ENCODE measurements around the gene HIPK2. TPM values are rescaled to one million over a fixed set of nuclear protein-coding genes. Genes with fewer than 3 reads are reported as not detected.

Gene HIPK2
- total RNA-seq, 1 donor from 2014 or later = 72.3 TPM

DNA sequence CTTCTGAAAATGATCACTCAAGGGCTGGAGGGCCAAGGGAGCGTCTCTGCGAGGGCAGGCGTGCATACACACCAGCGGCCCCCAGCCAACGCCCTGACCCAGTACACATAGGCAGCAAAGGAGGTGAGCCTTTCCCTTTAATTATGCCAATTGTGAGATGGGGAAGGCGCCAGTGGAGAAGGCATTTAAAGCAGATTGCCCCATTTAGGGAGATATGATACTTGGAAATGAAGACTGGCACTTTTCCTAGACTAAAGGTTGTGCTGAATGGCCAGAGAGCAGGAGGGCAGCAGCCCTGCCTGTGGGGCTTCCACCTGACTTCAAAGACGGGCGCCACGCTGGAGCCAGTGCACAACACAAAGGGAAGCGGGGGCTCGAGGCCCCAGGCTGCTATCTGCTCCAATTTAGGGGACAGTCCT is 24.1 kb downstream of the HIPK2 start:
- Mint-ChIP-seq H3K9me3 (ENCODE audit: low read depth) (no peaks in the 10 kb centered on the region), H3K4me3 (ENCODE audit: unreplicated experiment) (no peak overlapping the region), H3K27me3 (ENCODE audit: low read depth) (no peaks in the 10 kb centered on the region), H3K27ac (ENCODE audit: unreplicated experiment) (peak overlapping the region; percentile 59), H3K4me1 (ENCODE audit: low read depth) (peaks cover 80% of the 10 kb centered on the region), H3K36me3 (ENCODE audit: low read depth) (peaks cover 5% of the 10 kb centered on the region)
- no peak for DNase-seq (ENCODE audit: low spot score)
- TF ChIP-seq, protein P1, sequence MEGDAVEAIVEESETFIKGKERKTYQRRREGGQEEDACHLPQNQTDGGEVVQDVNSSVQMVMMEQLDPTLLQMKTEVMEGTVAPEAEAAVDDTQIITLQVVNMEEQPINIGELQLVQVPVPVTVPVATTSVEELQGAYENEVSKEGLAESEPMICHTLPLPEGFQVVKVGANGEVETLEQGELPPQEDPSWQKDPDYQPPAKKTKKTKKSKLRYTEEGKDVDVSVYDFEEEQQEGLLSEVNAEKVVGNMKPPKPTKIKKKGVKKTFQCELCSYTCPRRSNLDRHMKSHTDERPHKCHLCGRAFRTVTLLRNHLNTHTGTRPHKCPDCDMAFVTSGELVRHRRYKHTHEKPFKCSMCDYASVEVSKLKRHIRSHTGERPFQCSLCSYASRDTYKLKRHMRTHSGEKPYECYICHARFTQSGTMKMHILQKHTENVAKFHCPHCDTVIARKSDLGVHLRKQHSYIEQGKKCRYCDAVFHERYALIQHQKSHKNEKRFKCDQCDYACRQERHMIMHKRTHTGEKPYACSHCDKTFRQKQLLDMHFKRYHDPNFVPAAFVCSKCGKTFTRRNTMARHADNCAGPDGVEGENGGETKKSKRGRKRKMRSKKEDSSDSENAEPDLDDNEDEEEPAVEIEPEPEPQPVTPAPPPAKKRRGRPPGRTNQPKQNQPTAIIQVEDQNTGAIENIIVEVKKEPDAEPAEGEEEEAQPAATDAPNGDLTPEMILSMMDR (IDR thresholded peaks at IDR 0.05) = no peak

DNA sequence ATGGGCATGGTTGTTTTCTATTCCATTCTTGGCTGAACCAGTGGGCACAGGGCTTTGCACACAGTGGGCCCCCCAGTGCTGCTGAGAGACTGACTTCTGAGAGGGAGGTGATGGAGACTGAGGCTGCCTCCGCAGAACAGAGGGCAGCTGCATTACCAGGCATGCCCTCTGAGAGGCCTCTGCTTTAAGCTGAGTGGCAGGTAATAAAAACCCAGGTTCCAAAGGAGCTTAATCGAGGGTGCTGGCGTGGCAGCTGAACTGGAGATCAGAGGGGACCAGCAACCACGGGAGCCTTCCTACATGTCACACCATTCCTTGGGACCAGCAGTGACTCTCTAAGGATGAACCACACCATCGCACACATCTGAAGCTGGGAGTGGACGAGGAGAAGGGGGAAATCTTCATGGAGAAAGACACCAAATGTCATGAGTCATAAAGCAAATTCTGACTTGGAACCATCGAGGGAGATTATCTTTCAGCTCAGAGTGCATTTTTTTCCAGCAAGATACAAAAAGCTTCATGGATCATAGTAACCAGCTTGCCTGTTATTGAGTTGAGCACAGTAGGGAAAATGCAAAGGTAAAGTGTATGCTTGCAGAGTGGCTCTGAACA is 24.6 kb downstream of the HIPK2 start:
- Mint-ChIP-seq H3K27ac (ENCODE audit: unreplicated experiment) (peak overlapping the region; percentile 59), H3K4me3 (ENCODE audit: unreplicated experiment) (no peak overlapping the region), H3K36me3 (ENCODE audit: low read depth) (peaks cover 5% of the 10 kb centered on the region), H3K27me3 (ENCODE audit: low read depth) (no peaks in the 10 kb centered on the region), H3K4me1 (ENCODE audit: low read depth) (peaks cover 80% of the 10 kb centered on the region), H3K9me3 (ENCODE audit: low read depth) (no peaks in the 10 kb centered on the region)
- no peak for DNase-seq (ENCODE audit: low spot score)
- TF ChIP-seq, protein P1 (IDR thresholded peaks at IDR 0.05) = peak; percentile 39

DNA sequence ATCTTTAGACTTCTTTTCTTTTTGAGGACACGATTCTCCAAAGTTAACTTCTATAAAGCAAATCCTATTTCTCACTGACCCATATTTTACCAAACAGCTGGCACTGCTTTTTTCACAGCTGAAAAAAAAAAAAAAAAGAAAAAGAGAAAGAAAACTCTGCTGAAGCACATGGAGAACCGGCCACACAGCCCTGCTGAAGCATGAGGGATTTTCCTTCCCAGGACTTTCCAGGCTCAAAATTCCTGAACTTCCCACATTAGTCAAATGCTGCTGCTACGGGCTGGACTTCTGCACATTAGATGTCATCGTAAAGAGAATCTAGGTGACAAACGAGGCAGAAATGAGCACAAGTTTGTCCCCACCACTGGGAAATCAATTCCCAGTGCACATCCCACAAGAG is 25.2 kb downstream of the HIPK2 start:
- TF ChIP-seq, protein P1 (IDR thresholded peaks at IDR 0.05) = no peak
- H3K4me3 Mint-ChIP-seq (ENCODE audit: unreplicated experiment) = no peak overlapping the region
- no peaks in the 10 kb centered on the region for H3K27me3 Mint-ChIP-seq (ENCODE audit: low read depth)
- peaks cover 5% of the 10 kb centered on the region for H3K36me3 Mint-ChIP-seq (ENCODE audit: low read depth)
- H3K4me1 Mint-ChIP-seq (ENCODE audit: low read depth) = peaks cover 80% of the 10 kb centered on the region
- DNase-seq (ENCODE audit: low spot score) = no peak
- peak overlapping the region; percentile 59 for H3K27ac Mint-ChIP-seq (ENCODE audit: unreplicated experiment)
- H3K9me3 Mint-ChIP-seq (ENCODE audit: low read depth) = no peaks in the 10 kb centered on the region

DNA sequence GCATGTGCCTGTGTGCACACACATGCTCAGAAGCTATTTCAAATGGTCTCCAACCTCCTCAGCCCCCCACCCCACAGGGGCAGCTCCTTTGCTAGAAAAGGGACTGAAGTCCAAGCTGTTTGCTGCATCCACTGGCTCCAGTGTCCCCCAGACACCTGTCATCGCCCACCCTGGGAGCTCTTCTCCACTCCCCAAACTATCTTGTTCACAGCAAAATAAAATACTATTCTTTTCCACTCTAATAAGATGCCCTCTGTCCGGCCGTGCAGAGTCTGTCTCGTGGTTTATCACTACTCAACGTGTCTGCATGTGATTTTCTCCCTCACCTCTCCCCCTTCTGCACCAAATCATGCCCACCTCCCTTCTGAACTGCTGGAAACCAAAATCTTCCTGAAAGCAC is 25.6 kb downstream of the HIPK2 start:
- no peak for DNase-seq (ENCODE audit: low spot score)
- Mint-ChIP-seq H3K27ac (ENCODE audit: unreplicated experiment) (peak overlapping the region; percentile 59), H3K4me3 (ENCODE audit: unreplicated experiment) (no peak overlapping the region), H3K4me1 (ENCODE audit: low read depth) (peaks cover 79% of the 10 kb centered on the region), H3K27me3 (ENCODE audit: low read depth) (no peaks in the 10 kb centered on the region), H3K36me3 (ENCODE audit: low read depth) (peaks cover 5% of the 10 kb centered on the region), H3K9me3 (ENCODE audit: low read depth) (no peaks in the 10 kb centered on the region)
- TF ChIP-seq, protein P1 (IDR thresholded peaks at IDR 0.05) = no peak

DNA sequence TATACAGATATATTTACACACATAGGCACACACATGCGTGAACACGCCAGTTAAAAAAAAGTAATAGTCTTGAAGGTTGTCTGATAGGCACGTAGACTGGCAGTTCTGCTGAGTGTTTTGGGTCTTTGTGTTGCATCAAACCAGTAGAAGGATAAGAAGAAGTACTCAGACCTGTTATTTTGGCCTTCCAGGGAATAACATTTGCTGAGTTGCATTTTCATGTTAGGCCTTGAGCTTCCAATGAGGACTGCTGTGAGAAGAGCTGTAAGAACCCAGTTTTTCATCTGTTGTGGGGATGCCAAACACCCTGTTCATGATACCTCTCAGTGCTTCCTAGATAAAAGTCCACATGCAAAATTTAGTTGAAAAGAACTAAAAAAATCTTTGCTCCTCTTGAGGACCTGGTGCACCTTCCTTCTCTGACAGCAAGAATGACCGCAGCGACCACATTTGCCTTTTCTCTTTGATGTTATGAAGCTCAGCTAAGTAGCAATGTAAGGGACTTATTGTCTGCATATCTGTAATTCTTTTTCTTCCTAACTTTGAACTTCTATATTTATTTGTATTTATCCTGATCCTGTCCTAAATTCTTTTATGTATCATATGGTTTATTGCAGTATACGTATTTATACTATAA is 27.2 kb downstream of the HIPK2 start:
- Mint-ChIP-seq H3K4me3 (ENCODE audit: unreplicated experiment) (no peak overlapping the region), H3K36me3 (ENCODE audit: low read depth) (peaks cover 5% of the 10 kb centered on the region), H3K9me3 (ENCODE audit: low read depth) (no peaks in the 10 kb centered on the region), H3K27ac (ENCODE audit: unreplicated experiment) (no peak overlapping the region), H3K27me3 (ENCODE audit: low read depth) (no peaks in the 10 kb centered on the region), H3K4me1 (ENCODE audit: low read depth) (peaks cover 85% of the 10 kb centered on the region)
- TF ChIP-seq, protein P1 (IDR thresholded peaks at IDR 0.05) = no peak
- DNase-seq (ENCODE audit: low spot score) = no peak
